CD4-positive, alpha-beta T cell treated with Interleukin-4 for 1 hour (primary cell): ENCODE results near the gene ZNF835.
A peak's percentile ranks its signal among the peaks of the same experiment; 100 is the strongest.

ENCODE experiments used
- DNase-seq, 2 donors: peaks; one replicate each; pipeline ENCODE4 v3.0.0-alpha.2; 2020 to 2022

ZNF835 gene

DNA sequence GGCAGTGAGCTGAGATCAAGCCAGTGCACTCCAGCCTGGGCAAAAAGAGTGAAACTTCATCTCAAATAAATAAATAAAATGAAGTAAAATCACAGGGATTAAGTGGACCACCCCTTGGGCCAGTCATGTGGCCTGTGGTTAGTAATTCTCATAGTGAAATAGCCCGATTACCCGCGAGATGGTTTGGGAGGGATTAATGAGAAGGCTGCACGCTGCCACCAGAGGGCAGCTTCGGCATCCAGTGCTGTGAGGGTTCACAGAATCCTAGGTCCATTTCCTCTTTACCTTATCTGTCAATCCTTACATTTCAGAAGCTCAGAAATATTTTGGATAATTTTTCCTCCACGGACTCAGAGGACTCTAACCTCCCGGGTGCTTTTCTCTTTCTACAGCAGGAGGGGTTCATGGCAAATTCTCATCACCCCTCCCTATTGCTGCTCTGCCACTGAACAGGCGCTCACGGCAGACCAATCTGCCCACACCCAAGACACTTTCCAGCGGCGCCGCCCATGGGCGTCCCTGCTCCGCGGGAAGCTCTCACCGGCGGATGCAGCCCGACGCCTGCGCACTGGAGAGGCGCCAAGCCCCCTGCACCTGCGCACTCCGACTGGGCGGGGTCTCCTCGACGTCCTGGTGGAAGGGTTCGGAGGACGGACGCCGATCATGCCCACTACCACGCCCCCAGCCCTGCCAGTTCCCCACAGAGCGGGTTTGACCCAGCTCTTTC is 11.0 kb downstream of the ZNF835 start:
- no peak for DNase-seq

DNA sequence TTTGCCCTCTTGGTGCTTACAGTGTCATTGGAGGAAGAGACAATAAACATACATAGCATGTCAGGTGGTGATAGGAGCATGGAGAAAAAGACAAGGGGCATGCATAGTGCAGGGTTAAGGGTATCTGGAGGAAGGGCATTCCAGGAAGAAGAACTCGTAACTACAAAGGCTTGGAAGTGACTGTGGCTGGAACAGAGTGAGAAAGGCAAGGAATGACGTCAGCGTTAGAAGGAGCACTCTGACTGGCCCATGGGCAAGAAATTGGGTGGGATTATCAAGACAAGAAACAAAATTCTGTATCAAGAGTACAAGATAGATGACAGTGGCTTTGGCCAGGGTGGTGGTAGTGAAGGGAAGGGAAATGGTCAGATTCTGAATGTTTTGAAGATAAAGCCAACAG is 17.4 kb downstream of the ZNF835 start:
- no peak for DNase-seq

DNA sequence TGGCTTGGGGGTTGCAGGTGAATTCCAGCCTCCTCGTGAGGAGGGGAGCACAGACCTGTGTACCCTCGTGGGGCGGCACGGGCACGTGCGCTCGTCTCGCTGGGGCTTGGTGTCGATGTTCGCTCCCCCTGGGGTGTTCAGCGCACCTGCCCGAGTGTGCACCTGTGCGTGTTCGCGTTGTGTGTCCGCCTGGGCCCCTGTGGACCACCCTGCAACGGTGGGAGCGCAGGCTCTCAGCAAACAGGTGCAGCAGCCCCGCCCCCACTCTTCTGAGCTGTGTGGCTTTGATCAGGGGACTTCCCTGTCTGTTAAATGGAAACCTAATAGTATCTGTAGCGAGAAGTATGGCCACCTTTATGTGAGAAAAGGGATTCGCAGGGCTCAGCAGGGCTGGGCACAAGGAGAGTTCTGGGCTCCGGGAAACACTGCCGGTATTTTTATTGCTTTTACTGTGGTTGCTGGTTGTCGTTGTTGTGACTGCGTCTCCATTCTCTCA is 28.0 kb downstream of the ZNF835 start:
- no peak for DNase-seq

DNA sequence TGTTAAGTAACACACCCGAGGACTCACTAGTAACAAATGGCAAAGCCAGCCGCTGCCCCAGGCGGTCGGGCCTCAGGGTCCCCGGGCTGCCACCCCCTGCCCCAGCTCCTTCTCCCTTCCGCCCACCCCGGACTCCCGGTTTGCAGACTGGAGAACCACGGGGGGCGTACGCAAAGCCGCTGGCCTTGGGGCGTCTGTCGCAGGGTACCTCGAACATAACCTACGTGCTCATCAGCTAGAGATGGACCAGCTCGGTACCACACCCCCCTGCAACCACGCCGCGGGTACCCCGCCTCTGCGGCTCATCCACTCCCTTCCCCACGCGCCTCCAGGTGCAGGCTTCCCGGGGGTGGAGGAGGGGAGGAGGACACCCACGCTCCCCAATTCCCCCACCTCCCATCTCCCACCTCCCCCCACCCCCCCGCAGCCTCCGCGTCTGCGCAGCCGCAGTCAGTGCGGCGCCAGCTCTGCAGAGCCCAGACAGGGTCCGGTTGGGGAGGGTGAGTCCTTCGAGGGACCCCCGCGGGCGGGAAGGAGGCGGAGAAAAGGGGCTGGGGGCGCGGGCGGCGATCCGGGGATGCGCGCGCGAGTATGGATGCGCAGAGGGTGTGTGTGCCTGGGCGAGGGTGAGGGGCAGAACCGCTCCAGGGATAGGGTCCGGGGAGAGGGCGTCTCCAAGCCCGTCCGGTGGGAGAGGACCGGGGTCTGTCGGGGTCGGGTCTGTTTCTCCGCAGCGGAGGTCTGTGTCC is 28.7 kb downstream of the ZNF835 start, which contains the start of gene SMIM17:
SMIM17 (plus strand) TSS at position 449 of the 749 bp plus-strand sequence. CDS start 2,509 bp downstream, outside the sequence.
- no peak for DNase-seq

DNA sequence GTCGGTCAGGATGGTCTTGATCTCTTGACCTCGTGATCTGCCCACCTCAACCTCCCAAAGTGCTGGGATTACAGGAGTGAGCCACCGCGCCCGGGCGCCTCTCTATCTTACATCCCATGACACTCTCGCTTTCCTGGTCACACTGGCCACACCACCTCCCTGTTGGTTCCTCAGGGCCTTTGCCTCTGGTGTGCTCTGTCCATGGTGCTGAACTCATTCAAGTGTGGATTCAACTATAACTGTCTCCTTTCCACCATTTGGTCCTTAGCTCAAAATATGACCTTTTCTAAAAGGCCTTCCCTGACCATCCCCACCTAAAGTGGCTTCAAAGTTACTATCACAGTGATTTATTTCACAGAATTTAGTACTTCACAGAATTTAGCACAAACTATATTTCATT is 32.3 kb downstream of the ZNF835 start:
- DNase-seq: no peak

DNA sequence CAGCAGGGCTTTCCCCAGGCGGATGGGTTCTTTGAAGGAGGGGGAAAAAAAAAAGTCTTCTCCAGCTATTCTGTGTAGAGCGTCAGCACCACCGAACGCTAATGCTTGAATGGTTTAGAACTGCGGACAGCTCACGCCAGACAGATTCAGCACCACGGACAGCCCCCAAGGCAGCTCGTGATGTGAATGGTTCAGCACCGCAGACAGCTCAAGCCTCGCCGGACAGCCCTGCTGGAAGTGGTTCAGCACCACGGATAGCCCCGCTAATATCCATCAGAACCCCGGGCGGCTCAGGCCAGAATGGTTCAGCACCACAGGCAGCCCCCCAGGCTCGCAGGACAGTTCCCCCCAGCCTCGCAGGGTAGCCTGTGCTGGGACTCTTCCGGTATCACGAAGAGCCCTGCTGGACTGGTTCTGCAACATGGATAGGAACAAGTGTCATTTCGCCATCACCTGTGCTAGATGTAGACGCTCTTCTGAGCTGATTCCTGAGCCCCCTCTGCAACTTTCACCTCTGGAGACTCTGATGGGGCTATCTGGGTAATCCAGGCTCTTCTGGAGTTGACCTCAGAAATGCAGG is 33.5 kb downstream of the ZNF835 start:
- DNase-seq: peak in 1 of 2 donors; percentile 6

DNA sequence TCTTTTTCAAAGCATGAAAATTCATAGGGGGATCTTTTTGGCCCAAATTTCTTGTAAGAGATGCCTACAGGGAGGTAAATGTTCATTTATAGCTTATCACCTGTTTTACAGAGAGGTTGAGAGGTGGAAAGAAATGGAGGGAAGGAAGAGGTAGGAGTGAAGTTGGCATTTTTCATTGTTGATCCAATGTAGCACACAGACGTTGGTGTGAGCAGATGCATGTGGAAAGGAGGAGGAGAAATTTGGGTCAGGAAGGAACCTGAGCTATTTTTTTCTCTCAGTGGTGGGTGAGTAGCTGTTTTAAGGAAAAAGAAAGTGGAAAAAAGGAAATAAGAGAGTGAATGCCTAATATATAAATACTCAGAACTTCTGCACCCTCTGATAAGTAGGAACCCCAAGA is 38.5 kb downstream of the ZNF835 start:
- no peak for DNase-seq

DNA sequence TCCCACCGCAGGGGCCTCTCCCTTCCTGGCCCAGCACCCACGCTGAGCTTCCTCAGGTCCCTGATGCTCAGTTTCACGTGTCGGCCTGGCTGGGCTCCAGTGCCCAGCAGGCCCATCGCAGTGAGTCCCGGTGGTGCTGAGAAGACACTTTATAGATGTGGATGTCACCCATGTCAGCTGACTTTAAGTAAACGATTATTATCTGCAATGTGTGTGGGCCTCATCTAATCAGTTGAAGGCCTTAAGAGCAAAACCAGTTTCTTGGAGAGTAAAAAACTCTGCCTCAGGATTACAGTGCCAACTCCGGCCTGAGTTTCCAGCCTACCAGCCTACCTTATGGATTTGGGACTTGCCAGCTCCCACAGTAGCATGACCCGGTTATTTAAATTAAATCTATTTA is 45.8 kb downstream of the ZNF835 start:
- no peak for DNase-seq

DNA sequence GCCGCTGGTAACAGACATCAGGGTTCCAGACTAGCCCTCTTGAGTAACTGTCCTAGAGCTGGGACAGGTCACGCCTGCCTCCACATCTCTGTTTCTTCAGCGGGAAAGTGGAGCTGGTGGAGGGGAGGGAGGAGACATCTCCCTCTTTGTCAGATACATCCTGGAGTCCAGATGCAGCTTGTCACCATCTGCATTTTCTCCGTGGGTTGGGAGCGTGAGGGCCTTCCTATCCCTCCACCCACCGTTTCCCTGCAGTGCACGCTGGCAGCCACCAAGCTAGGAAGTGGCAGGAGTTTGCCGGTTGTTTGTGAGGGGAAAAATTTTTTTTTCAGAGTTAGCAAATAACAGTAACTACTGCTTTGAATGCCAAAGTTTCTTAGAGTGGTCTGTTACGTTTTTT is 48.6 kb downstream of the ZNF835 start:
- DNase-seq: no peak

DNA sequence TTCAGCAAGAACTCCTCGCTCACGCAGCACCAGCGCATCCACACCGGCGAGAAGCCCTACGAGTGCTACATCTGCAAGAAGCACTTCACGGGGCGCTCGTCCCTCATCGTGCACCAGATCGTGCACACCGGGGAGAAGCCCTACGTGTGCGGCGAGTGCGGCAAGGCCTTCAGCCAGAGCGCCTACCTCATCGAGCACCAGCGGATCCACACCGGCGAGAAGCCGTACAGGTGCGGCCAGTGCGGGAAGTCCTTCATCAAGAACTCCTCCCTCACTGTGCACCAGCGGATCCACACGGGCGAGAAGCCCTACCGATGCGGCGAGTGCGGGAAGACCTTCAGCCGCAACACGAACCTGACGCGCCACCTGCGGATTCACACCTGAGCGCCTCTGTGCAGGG is 49.2 kb downstream of the ZNF835 start:
- no peak for DNase-seq

DNA sequence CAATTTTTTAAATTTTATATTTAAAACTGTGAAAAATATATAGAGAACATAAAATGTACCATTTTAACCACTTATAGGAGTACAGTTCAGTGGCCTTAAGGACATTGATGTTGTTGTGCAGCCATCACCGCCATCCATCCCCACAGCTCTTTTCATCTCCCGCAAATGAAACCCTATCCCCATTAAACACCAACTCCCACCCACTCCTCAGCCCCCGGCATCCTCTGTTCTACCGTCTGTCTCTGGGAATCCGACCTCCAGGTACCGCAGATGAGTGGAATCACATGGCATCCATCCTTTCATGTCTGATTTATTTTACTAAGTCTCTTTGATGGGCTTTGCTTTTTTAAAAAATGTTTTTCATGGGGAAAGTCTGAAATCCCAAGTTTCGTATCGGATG is 52.4 kb downstream of the ZNF835 start:
- no peak for DNase-seq

DNA sequence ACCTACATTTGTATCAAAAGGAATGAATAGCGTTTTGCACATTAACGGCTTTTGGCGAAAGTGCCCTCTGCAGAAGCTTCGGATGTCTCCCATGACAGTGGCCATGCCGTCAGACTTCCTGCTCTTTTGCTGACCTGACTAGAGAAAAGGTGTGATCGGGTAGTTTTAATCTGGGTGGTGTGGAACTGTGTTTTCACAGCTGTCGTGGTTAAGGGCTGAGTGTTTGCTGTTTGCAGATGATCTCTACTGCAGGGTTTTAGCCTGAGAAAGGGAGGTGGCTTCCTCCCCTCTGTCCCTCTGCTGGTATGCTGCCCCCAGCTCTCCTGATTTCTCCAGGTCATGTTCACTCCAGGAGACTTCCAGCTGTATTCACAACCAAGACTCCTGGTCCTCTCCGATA is 54.0 kb downstream of the ZNF835 start:
- no peak for DNase-seq

DNA sequence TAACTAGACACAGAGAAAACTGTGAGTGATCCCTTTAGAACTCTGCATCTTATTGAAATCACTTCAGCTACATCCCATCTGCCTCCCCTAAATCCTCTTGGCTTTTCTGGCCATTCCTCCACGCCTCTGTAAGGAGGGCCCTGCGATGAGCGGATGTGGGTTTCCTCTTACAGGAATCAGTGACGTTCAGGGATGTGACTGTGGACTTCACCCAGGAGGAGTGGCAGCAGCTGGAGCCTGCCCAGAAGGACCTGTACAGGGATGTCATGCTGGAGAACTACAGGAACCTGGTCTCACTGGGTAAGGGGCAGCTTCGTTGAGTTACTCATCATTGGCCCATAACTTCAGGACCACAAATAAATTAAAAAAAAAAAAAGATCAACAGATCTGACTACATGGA is 57.9 kb downstream of the ZNF835 start:
- no peak for DNase-seq

DNA sequence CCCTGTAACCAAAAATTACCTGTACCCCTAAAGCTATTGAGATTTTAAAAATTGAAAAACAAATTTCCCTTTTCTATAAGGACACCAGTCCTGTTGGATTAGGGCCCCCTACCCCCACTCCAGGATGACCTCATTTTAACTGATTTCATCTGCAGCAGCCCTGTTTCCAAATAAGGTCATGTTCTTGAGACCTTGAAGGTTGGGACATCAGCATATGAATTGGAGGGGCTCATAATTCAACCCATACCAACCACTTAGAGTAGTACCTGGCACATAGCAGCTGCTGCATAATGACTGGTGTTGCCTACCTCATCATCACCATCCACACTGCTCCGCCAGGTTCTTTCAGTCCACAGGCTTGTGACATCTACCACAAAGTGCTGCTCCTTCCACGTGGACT is 58.8 kb downstream of the ZNF835 start:
- no peak for DNase-seq
